GM18507 (cell line): Measurements from ENCODE around the gene NPLOC4.

Experiments
- DNase-seq: peaks from one replicate; pipeline ENCODE4 v3.0.0; 2011; ENCODE audit warnings: low read depth; ENCODE audit not compliant: insufficient read length; ENCODE audit errors: extremely low spot score
- FAIRE-seq: peaks from 2 replicates; lab custom pipeline; 2011; peaks lifted over from hg19 to GRCh38; lab: Jason Lieb, UNC

The NPLOC4 gene

GRCh38 chr17:81575836-81576235 lies 61.1 kb downstream of the NPLOC4 start:
- DNase-seq (no peak), FAIRE-seq (no peak)

GRCh38 chr17:81574643-81574956 lies 62.3 kb downstream of the NPLOC4 start:
- DNase-seq (no peak), FAIRE-seq (no peak)

- no peak for DNase-seq
- no peak for FAIRE-seq
Measured at GRCh38 chr17:81573794-81574642, 62.9 kb downstream of the NPLOC4 start.

GRCh38 chr17:81572563-81573168 lies 64.2 kb downstream of the NPLOC4 start:
- FAIRE-seq (no peak), DNase-seq (no peak)

- FAIRE-seq (no peak), DNase-seq (no peak)
Measured at GRCh38 chr17:81570964-81571363, 65.9 kb downstream of the NPLOC4 start.

GRCh38 chr17:81569986-81570514 lies 66.9 kb downstream of the NPLOC4 start:
- FAIRE-seq (no peak), DNase-seq (no peak)

GRCh38 chr17:81568416-81568815 lies 68.5 kb downstream of the NPLOC4 start:
- no peak for FAIRE-seq
- no peak for DNase-seq

- no peak for FAIRE-seq
- DNase-seq, result no peak
Measured at GRCh38 chr17:81567191-81567590, 69.7 kb downstream of the NPLOC4 start.

- FAIRE-seq (no peak), DNase-seq (no peak)
Measured at GRCh38 chr17:81566461-81567126, 70.3 kb downstream of the NPLOC4 start.

- DNase-seq, result no peak
- no peak for FAIRE-seq
Measured at GRCh38 chr17:81565231-81565630, 71.7 kb downstream of the NPLOC4 start.

- DNase-seq (no peak), FAIRE-seq (no peak)
Measured at GRCh38 chr17:81564778-81565177, 72.1 kb downstream of the NPLOC4 start.

- DNase-seq (no peak), FAIRE-seq (no peak)
Measured at GRCh38 chr17:81563861-81564586, 72.9 kb downstream of the NPLOC4 start.

- FAIRE-seq (no peak), DNase-seq (no peak)
Measured at GRCh38 chr17:81561494-81561885, 75.4 kb downstream of the NPLOC4 start.

- DNase-seq, result no peak
- FAIRE-seq, result no peak
Measured at GRCh38 chr17:81558941-81559806, 77.7 kb downstream of the NPLOC4 start.

GRCh38 chr17:81558115-81558468 lies 78.8 kb downstream of the NPLOC4 start:
- no peak for FAIRE-seq
- DNase-seq, result no peak

GRCh38 chr17:81557276-81558114 lies 79.4 kb downstream of the NPLOC4 start:
- FAIRE-seq, result no peak
- no peak for DNase-seq

- DNase-seq, result no peak
- FAIRE-seq, result no peak
Measured at GRCh38 chr17:81556863-81557262, 80.0 kb downstream of the NPLOC4 start.

- DNase-seq (no peak), FAIRE-seq (no peak)
Measured at GRCh38 chr17:81556175-81556691, 80.7 kb downstream of the NPLOC4 start.
